Measurements from ENCODE around the gene ELOF1. TPM values are rescaled to one million over a fixed set of nuclear protein-coding genes. Genes with fewer than 3 reads are reported as not detected.

The ELOF1 gene
- total and polyA plus RNA-seq, 2 of the 13 experiments (the other 11 are each of a cell fraction or from before 2014, with no cell fraction given), result 14.5 to 43.2 TPM

- TF ChIP-seq ZHX2 (IDR thresholded peaks at IDR 0.05; ENCODE audit: low read depth), result no peak
- no peak for TF ChIP-seq ZHX2 (CRISPR knock-in tag; IDR thresholded peaks at IDR 0.05; ENCODE audit: borderline replicate concordance)
- no peak for TF ChIP-seq KLF15 (CRISPR knock-in tag; IDR thresholded peaks at IDR 0.05; ENCODE audit: borderline replicate concordance)
- 0 out of 2 replicates have a peak, but pooled peaks have one; percentile 55 for TF ChIP-seq RXRA (CRISPR knock-in tag; IDR thresholded peaks at IDR 0.05)
- peak; percentile 77 for TF ChIP-seq SALL1 (CRISPR knock-in tag; IDR thresholded peaks at IDR 0.05)
- TF ChIP-seq ZNF503 (CRISPR knock-in tag; IDR thresholded peaks at IDR 0.05), result no peak
- peak; percentile 72; the same call in 1 of the 2 replicates for TF ChIP-seq KDM2A (CRISPR knock-in tag; IDR thresholded peaks at IDR 0.05; ENCODE audit: borderline replicate concordance, low read depth)
- TF ChIP-seq MED13 (CRISPR knock-in tag; IDR thresholded peaks at IDR 0.05), result no peak
- TF ChIP-seq ZSCAN22 (CRISPR knock-in tag; IDR thresholded peaks at IDR 0.05), result no peak
- TF ChIP-seq ZNF761 (CRISPR knock-in tag; conservative IDR thresholded peaks at IDR 0.05), result no peak
- TF ChIP-seq PPARG (CRISPR knock-in tag; conservative IDR thresholded peaks at IDR 0.05), result peak; percentile 54; the same call in 1 of the 2 replicates
- peak; percentile 99 for TF ChIP-seq SAP130 (CRISPR knock-in tag; IDR thresholded peaks at IDR 0.05; ENCODE audit: low read depth)
- TF ChIP-seq EP300 (IDR thresholded peaks at IDR 0.05; ENCODE audit: low read depth in 2 of 2, low read length in 2 of 2), result no peak
- TF ChIP-seq EP300 (CRISPR knock-in tag; IDR thresholded peaks at IDR 0.05; ENCODE audit: borderline replicate concordance), result no peak
- no peak for TF ChIP-seq SYNCRIP (IDR thresholded peaks at IDR 0.05; ENCODE audit: insufficient read depth, low read depth, low read length)
- peak; percentile 89; the same call in 1 of the 2 replicates for TF ChIP-seq SIN3A (IDR thresholded peaks at IDR 0.05; ENCODE audit: borderline replicate concordance, low read depth, low read length)
- TF ChIP-seq ZNF263 (CRISPR knock-in tag; IDR thresholded peaks at IDR 0.05), result peak; percentile 87
- TF ChIP-seq ARID5B (CRISPR knock-in tag; IDR thresholded peaks at IDR 0.05), result peak; percentile 58; the same call in 1 of the 2 replicates
- peak; percentile 43 for TF ChIP-seq FOXA3 (CRISPR knock-in tag; IDR thresholded peaks at IDR 0.05)
These were observed 28.6 kb downstream of the ELOF1 start (continued) for GRCh38 chr19:11530432-11530831.
